DOHH2 (cell line): ENCODE data around the gene SOCS6.
"Not testable (repeated sequence)": the region's sequence is repeated elsewhere in the genome, so short reads cannot be mapped to it uniquely, and the experiment has no call there.

ENCODE experiments used
- H3F3A ChIP-seq: fragments of 200-600 bp; sonication (generic), shearing (Covaris generic); 2 replicates; pipeline ENCODE4 v1.6.0; 2016; ENCODE audit warnings: antibody characterized with exemption, mild to moderate bottlenecking; ENCODE audit not compliant: control insufficient read depth, insufficient read depth
- H3K27ac ChIP-seq: fragments of 200-600 bp; sonication (generic); 2 replicates; pipeline ENCODE4 v1.5.1; 2014; ENCODE audit warnings: low read depth, mild to moderate bottlenecking, low read length, moderate library complexity
- H3K27me3 ChIP-seq: fragments of 200-600 bp; sonication (generic); 2 replicates; pipeline ENCODE4 v1.6.1; 2014; ENCODE audit warnings: mild to moderate bottlenecking, low read length, mixed read lengths; ENCODE audit not compliant: control insufficient read depth
- H3K36me3 ChIP-seq: fragments of 200-600 bp; sonication (generic); 2 replicates; pipeline ENCODE4 v1.6.1; 2014; ENCODE audit warnings: mild to moderate bottlenecking, low read length, moderate library complexity, mixed read lengths; ENCODE audit not compliant: control insufficient read depth
- H3K4me1 ChIP-seq: fragments of 200-600 bp; sonication (generic); 2 replicates; pipeline ENCODE4 v1.6.1; 2014; ENCODE audit warnings: mild to moderate bottlenecking, low read length, mixed read lengths; ENCODE audit not compliant: control insufficient read depth
- H3K4me2 ChIP-seq: fragments of 200-600 bp; sonication (generic); 2 replicates; pipeline ENCODE4 v1.6.0; 2014; ENCODE audit warnings: mild to moderate bottlenecking, low read length, moderate library complexity
- H3K4me3 ChIP-seq: fragments of 200-600 bp; sonication (generic); 2 replicates; pipeline ENCODE4 v1.5.1; 2014; ENCODE audit warnings: mild to moderate bottlenecking, low read length, mixed read lengths
- H3K79me2 ChIP-seq: fragments of 200-600 bp; sonication (generic); 2 replicates; pipeline ENCODE4 v1.6.1; 2014; ENCODE audit warnings: mild to moderate bottlenecking, low read length, mixed read lengths; ENCODE audit not compliant: control insufficient read depth
- H3K9me2 ChIP-seq: fragments of 200-600 bp; sonication (generic); replicated peaks from 2 replicates; pipeline ENCODE4 v1.6.1; 2014; ENCODE audit warnings: mild to moderate bottlenecking, low read length, mixed read lengths; ENCODE audit not compliant: control insufficient read depth
- H3K9me3 ChIP-seq: fragments of 200-600 bp; sonication (generic); 2 replicates; pipeline ENCODE4 v1.6.1; 2014; ENCODE audit warnings: antibody characterized with exemption, low read length, mixed read lengths; ENCODE audit not compliant: control insufficient read depth, insufficient read depth
- H4K20me1 ChIP-seq: fragments of 200-600 bp; sonication (generic); 2 replicates; pipeline ENCODE4 v1.6.0; 2014; ENCODE audit warnings: low read depth, mild to moderate bottlenecking, antibody characterized with exemption, low read length, moderate library complexity; ENCODE audit not compliant: control insufficient read depth, insufficient read depth
- CTCF ChIP-seq: fragments of 200-600 bp; sonication (generic); IDR thresholded peaks from one replicate; pipeline ENCODE4 v1.5.1; 2014; ENCODE audit warnings: antibody characterized with exemption, mild to moderate bottlenecking, low read depth, low read length; ENCODE audit not compliant: poor library complexity, severe bottlenecking
- EZH2phosphoT487 ChIP-seq: fragments of 200-600 bp; sonication (generic); IDR thresholded peaks from 2 replicates; pipeline ENCODE4 v1.6.1; 2017; ENCODE audit warnings: borderline replicate concordance, mild to moderate bottlenecking, antibody characterized with exemption, low read length, moderate library complexity, mixed read lengths

The SOCS6 gene

GRCh38 chr18:70249118-70249517 lies 39.7 kb upstream of the SOCS6 start:
- Histone ChIP-seq H3K4me2 (no peak overlapping the region), H3K36me3 (no peaks in the 10 kb centered on the region), H4K20me1 (no peaks in the 10 kb centered on the region), H3K9me2 (no peaks in the 10 kb centered on the region), H3F3A (no peaks in the 10 kb centered on the region), H3K9me3 (no peaks in the 10 kb centered on the region), H3K79me2 (no peaks in the 10 kb centered on the region), H3K4me1 (no peaks in the 10 kb centered on the region), H3K27me3 (no peaks in the 10 kb centered on the region), H3K4me3 (no peak overlapping the region), H3K27ac (no peak overlapping the region)
- TF ChIP-seq CTCF (no peak), EZH2phosphoT487 (no peak)

DNA sequence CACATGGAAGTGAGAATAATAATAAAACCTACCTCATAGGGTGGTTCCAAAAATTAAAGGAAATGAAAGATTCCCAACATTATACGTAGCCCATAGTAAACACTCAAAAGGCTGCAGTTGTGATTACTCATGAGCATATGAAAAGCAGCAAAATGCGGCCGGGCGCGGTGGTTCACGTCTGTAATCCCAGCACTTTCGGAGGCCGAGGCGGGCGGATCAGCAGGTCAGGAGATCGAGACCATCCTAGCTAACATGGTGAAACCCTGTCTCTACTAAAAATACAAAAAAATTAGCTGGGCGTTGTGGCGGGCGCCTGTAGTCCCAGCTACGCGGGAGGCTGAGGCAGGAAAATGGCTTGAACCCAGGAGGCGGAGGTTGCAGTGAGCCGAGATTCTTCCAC lies 39.0 kb upstream of the SOCS6 start:
- not testable (repeated sequence) for H3K4me2 ChIP-seq, H3K36me3 ChIP-seq

DNA sequence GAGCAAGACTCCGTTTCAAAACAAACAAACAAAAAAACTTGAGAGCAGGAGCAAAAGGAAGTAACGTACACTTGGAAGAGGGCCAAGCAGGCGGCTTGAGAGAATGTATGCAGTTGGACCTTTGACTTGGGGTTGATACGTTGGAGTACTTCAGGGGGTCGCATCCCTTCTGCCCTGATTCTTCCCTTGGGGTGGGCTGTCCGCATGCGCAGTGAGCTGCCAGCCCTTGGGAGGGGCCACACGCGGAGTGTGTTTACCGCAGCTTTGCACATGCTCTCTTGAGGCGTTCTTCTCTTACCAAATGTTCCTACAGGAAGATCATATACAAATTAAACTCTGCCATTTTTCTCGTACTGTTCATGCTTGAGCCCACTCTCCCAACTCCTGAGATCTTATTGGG lies 38.1 kb upstream of the SOCS6 start:
- no peak for TF ChIP-seq EZH2phosphoT487
- TF ChIP-seq CTCF: no peak
- Histone ChIP-seq H4K20me1 (no peaks in the 10 kb centered on the region), H3K27ac (no peak overlapping the region), H3K9me2 (no peaks in the 10 kb centered on the region), H3K79me2 (no peaks in the 10 kb centered on the region), H3K4me2 (no peak overlapping the region), H3K9me3 (no peaks in the 10 kb centered on the region), H3K36me3 (no peaks in the 10 kb centered on the region), H3K27me3 (no peaks in the 10 kb centered on the region), H3K4me1 (no peaks in the 10 kb centered on the region), H3F3A (no peaks in the 10 kb centered on the region), H3K4me3 (no peak overlapping the region)

More for the DNA sequence above, 39.0 kb upstream of the SOCS6 start:
- H3K27me3 ChIP-seq, H3K4me1 ChIP-seq, H3K9me2 ChIP-seq, H3F3A ChIP-seq, H3K4me3 ChIP-seq, H4K20me1 ChIP-seq, H3K9me3 ChIP-seq, H3K79me2 ChIP-seq, H3K27ac ChIP-seq: not testable (repeated sequence)

GRCh38 chr18:70256184-70256583 lies 32.7 kb upstream of the SOCS6 start:
- Histone ChIP-seq H3K4me1 (no peaks in the 10 kb centered on the region), H3K36me3 (no peaks in the 10 kb centered on the region), H3K4me2 (no peak overlapping the region), H4K20me1 (no peaks in the 10 kb centered on the region), H3K9me3 (no peaks in the 10 kb centered on the region), H3K9me2 (no peaks in the 10 kb centered on the region), H3K27ac (no peak overlapping the region), H3K79me2 (no peaks in the 10 kb centered on the region), H3K27me3 (peaks cover 4% of the 10 kb centered on the region), H3F3A (no peaks in the 10 kb centered on the region), H3K4me3 (no peak overlapping the region)
- no peak for TF ChIP-seq CTCF
- no peak for TF ChIP-seq EZH2phosphoT487
